PFSK-1 (cell line): ENCODE results near the gene CCDC167.

ENCODE experiments used
- FOXP2 ChIP-seq: optimal IDR thresholded peaks from 2 replicates; pipeline ENCODE3; 2011; ENCODE audit warnings: borderline replicate concordance, control low read depth, inconsistent platforms; ENCODE audit not compliant: insufficient read depth; ENCODE audit errors: extremely low read length, extremely low read depth
- POLR2AphosphoS5 ChIP-seq: IDR thresholded peaks from 2 replicates; pipeline ENCODE4 v1.6.1; 2012; ENCODE audit warnings: low read depth, mild to moderate bottlenecking, control low read depth, low read length, moderate library complexity
- SIN3A ChIP-seq: IDR thresholded peaks from 2 replicates; pipeline ENCODE4 v1.6.1; 2012; ENCODE audit warnings: mild to moderate bottlenecking, low read length, moderate library complexity, borderline replicate concordance; ENCODE audit not compliant: insufficient read depth
- TAF1 ChIP-seq: IDR thresholded peaks from 2 replicates; pipeline ENCODE4 v1.6.1; 2012; ENCODE audit warnings: low read length, control low read depth, borderline replicate concordance; ENCODE audit not compliant: insufficient read depth
- TF ChIP-seq, protein P1 (sequence below), 2 experiments: IDR thresholded peaks; 2 replicates each; pipeline versions ENCODE4 v1.6.1 to v1.8.0; 2011 to 2012; ENCODE audit warnings: low read depth in 2 of 2, low read length in 2 of 2, control low read depth in 1 of 2, inconsistent platforms in 1 of 2, mild to moderate bottlenecking in 1 of 2, moderate library complexity in 1 of 2; ENCODE audit not compliant: insufficient read depth in 1 of 2

CCDC167 gene

GRCh38 chr6:37521674-37522073, 22.0 kb upstream of the CCDC167 start:
- TF ChIP-seq TAF1 (no peak), FOXP2 (no peak), SIN3A (no peak), POLR2AphosphoS5 (no peak)
- TF ChIP-seq, protein P1, sequence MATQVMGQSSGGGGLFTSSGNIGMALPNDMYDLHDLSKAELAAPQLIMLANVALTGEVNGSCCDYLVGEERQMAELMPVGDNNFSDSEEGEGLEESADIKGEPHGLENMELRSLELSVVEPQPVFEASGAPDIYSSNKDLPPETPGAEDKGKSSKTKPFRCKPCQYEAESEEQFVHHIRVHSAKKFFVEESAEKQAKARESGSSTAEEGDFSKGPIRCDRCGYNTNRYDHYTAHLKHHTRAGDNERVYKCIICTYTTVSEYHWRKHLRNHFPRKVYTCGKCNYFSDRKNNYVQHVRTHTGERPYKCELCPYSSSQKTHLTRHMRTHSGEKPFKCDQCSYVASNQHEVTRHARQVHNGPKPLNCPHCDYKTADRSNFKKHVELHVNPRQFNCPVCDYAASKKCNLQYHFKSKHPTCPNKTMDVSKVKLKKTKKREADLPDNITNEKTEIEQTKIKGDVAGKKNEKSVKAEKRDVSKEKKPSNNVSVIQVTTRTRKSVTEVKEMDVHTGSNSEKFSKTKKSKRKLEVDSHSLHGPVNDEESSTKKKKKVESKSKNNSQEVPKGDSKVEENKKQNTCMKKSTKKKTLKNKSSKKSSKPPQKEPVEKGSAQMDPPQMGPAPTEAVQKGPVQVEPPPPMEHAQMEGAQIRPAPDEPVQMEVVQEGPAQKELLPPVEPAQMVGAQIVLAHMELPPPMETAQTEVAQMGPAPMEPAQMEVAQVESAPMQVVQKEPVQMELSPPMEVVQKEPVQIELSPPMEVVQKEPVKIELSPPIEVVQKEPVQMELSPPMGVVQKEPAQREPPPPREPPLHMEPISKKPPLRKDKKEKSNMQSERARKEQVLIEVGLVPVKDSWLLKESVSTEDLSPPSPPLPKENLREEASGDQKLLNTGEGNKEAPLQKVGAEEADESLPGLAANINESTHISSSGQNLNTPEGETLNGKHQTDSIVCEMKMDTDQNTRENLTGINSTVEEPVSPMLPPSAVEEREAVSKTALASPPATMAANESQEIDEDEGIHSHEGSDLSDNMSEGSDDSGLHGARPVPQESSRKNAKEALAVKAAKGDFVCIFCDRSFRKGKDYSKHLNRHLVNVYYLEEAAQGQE (IDR thresholded peaks at IDR 0.05; ENCODE audit: insufficient read depth in 1 of 2, low read depth in 2 of 2, low read length in 2 of 2): no peak

- TF ChIP-seq POLR2AphosphoS5 (no peak), TAF1 (no peak), SIN3A (no peak), FOXP2 (no peak)
- TF ChIP-seq, protein P1 (IDR thresholded peaks at IDR 0.05; ENCODE audit: insufficient read depth in 1 of 2, low read depth in 2 of 2, low read length in 2 of 2): no peak
Measured at GRCh38 chr6:37520926-37521325, 21.2 kb upstream of the CCDC167 start.

- TF ChIP-seq SIN3A (no peak), FOXP2 (no peak), POLR2AphosphoS5 (no peak), TAF1 (no peak)
- TF ChIP-seq, protein P1 (IDR thresholded peaks at IDR 0.05; ENCODE audit: insufficient read depth in 1 of 2, low read depth in 2 of 2, low read length in 2 of 2): no peak
Measured at GRCh38 chr6:37519461-37519860, 19.8 kb upstream of the CCDC167 start.

DNA sequence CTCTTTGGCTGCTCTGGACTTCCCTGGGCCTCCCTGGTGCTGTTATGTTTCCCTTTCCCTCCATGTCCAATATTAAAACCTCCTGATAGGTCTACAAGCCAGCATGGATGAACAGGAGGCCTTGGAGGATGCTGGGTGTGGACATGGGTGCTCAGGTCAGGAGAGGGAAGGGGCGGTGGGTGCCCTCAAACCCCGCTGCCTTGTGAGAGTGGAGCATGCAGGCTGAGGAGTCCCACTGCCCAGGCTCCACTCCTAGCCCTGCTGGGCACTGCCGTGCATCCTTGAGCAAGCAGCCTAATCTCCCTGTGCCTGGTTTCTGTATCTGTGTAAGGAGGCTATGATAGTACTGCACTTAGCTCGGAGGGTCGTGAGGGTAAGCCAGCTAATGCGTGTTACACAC, 18.4 kb upstream of the CCDC167 start:
- TF ChIP-seq POLR2AphosphoS5 (no peak), TAF1 (no peak), SIN3A (no peak), FOXP2 (no peak)
- TF ChIP-seq, protein P1 (IDR thresholded peaks at IDR 0.05; ENCODE audit: insufficient read depth in 1 of 2, low read depth in 2 of 2, low read length in 2 of 2): no peak

GRCh38 chr6:37517411-37517812, 17.7 kb upstream of the CCDC167 start:
- TF ChIP-seq, protein P1 (IDR thresholded peaks at IDR 0.05; ENCODE audit: insufficient read depth in 1 of 2, low read depth in 2 of 2, low read length in 2 of 2): no peak
- TF ChIP-seq POLR2AphosphoS5 (no peak), SIN3A (no peak), FOXP2 (no peak), TAF1 (no peak)
